HG02642 (cell line): Measurements from ENCODE around the gene PAK4.
"Not testable (repeated sequence)": the region's sequence is repeated elsewhere in the genome, so short reads cannot be mapped to it uniquely, and the experiment has no call there.

Source experiments
- ATAC-seq: cut with Tn5 transposase; IDR thresholded peaks from one replicate; pipeline ENCODE4 v1.9.1; 2021; ENCODE audit warnings: mild to moderate bottlenecking; ENCODE audit not compliant: unreplicated experiment, poor library complexity

PAK4 gene

GRCh38 chr19:39099341-39099740, 26.2 kb upstream of the PAK4 start:
- ATAC-seq = no peak

GRCh38 chr19:39100500-39101166, 25.0 kb upstream of the PAK4 start:
- no peak for ATAC-seq

- ATAC-seq = no peak
Measured at GRCh38 chr19:39103151-39103550, 22.4 kb upstream of the PAK4 start.

- ATAC-seq = no peak
Measured at GRCh38 chr19:39104186-39104596, 21.4 kb upstream of the PAK4 start.

GRCh38 chr19:39106194-39106593, 19.4 kb upstream of the PAK4 start:
- ATAC-seq = no peak

GRCh38 chr19:39109641-39110040, 15.9 kb upstream of the PAK4 start:
- no peak for ATAC-seq

- ATAC-seq = no peak
Measured at GRCh38 chr19:39110263-39110967, 15.2 kb upstream of the PAK4 start.

- no peak for ATAC-seq
Measured at GRCh38 chr19:39111593-39112199, 13.9 kb upstream of the PAK4 start.

- no peak for ATAC-seq
Measured at GRCh38 chr19:39112338-39112890, 13.2 kb upstream of the PAK4 start.

GRCh38 chr19:39113199-39113598, 12.4 kb upstream of the PAK4 start:
- no peak for ATAC-seq

- no peak for ATAC-seq
Measured at GRCh38 chr19:39115105-39115847, 10.3 kb upstream of the PAK4 start.

- not testable (repeated sequence) for ATAC-seq
Measured at GRCh38 chr19:39117023-39117422, 8.6 kb upstream of the PAK4 start.

GRCh38 chr19:39119830-39120229, 5.8 kb upstream of the PAK4 start:
- ATAC-seq = no peak

- no peak for ATAC-seq
Measured at GRCh38 chr19:39122934-39123731, 2.5 kb upstream of the PAK4 start.

- no peak for ATAC-seq
Measured at GRCh38 chr19:39124136-39124764, 1.3 kb upstream of the PAK4 start.

GRCh38 chr19:39125199-39125553, 410 bp upstream of the PAK4 start:
- no peak for ATAC-seq

- no peak for ATAC-seq
Measured at GRCh38 chr19:39126312-39127187, 964 bp downstream of the PAK4 start.

GRCh38 chr19:39127812-39128515, 2.4 kb downstream of the PAK4 start:
- ATAC-seq = no peak
